HG03521 (cell line): ENCODE data around the gene RPGRIP1.
"Not testable (repeated sequence)": the region's sequence is repeated elsewhere in the genome, so short reads cannot be mapped to it uniquely, and the experiment has no call there.

Source experiments
- ATAC-seq: cut with Tn5 transposase; IDR thresholded peaks from one replicate; pipeline ENCODE4 v1.9.1; 2021; ENCODE audit warnings: mild to moderate bottlenecking, moderate library complexity; ENCODE audit not compliant: unreplicated experiment

The RPGRIP1 gene

DNA sequence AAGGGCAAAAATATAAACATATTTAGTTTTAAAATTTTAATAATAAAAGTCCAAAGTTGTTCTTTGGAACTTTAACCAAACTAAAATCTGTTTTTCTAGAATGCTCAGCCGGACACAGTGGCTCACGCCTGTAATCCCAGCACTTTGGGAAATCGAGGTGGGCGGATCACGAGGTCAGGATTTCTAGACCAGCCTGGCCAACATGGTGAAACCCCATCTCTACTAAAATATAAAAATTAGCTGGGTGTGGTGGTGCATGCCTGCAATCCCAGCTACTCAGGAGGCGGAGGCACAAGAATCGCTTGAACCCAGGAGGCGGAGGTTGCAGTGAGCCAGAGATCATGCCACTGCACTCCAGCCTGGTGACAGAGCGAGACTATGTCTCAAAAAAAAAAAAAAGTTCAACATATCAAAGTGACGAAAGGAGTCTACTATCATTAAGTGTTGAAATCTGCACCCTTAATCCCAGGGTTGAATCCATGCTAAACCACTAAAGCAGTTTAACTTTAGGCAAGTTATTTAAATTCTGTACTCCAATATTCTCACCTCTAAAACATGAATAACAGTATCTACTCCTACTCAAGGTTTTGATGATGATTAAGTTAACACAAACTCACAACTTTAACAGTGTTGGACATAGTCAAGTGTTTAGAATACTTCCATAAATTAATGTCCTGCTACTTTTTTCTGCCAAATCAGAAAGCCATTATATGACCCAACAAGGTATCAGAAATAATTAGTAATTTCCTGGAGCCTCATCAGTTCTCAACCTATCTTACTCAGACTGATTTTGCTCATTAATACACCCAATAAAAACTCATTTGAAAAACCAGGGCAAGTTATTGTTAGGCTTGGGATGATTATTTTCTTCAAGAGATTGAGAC lies 21.6 kb upstream of the RPGRIP1 start:
- no peak for ATAC-seq

DNA sequence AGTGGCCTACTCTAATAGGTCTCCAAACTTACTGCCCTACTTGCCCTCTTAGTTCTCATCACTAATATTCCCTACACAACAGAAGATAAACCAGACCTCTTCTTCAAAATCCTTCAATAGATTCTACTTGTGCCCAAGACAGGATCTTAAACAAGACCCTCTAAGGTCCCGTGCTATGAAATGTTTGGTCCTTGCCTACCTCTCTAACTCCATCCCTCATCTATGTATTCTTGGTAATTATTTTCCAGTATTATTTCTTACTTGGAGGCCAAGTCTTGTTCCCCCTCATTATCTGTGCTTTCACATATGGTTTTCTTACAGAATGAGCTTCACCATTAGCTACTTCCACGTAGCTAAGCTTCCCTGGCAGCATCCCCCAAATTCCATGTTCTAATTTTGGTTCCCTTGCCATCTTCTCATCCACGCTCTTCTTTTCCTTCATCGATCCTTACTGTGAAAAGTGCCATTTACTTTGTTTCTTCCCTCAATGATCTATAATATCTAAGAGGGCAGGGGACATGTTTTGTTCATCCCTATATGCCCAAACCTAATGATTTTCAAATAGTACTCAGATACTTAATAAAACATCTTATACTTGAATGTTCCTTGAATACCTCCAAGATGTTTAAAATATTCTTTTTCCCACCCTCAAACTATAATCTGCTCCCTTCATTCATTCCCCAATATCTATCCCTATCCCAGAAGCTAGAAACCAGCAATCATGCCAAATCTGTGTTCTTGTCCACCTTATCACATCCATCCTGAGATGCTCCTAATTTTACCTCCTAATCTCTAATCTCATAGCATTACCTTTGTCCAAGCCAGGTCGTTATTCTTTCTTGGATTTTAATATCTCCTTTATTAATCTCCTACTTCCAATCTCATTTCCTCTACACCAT lies 20.7 kb upstream of the RPGRIP1 start:
- no peak for ATAC-seq

DNA sequence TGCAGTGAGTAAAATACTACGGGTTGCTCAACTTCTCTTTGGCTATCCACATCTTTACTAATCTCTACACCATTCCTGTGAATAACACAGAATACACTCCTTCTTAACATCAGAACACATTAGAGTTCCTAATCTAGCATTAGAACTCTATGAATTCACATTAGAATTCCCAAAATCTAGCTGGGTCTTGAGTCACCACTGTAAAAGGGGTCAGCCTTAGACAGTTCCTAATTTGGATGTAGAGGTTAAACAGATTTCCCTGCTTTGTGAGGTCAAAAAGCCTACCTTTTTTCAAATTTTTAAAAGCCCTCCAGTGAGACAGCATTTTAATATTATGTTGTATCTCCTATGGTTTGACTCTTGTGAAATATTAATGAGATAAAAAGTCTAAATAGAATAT lies 18.1 kb upstream of the RPGRIP1 start:
- ATAC-seq, result no peak

DNA sequence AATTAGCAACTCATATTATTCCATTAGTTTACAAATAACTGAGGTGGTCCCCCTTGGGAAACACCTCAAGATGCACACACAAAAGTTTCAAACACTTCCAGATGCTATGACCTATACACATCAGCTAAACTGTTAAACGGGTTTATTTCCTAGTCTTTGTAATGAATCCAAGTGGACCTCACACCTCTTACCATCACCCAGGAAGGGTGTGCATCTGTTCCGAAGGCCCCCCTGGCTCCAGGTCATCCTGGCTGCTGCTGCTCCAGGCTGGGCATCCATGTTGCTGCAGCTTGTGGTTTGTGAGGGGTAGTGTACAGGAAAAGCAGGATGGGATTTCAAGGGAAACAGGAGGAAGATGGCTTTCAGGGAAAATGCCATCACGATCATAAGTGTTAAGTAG lies 17.5 kb upstream of the RPGRIP1 start:
- ATAC-seq, result no peak

DNA sequence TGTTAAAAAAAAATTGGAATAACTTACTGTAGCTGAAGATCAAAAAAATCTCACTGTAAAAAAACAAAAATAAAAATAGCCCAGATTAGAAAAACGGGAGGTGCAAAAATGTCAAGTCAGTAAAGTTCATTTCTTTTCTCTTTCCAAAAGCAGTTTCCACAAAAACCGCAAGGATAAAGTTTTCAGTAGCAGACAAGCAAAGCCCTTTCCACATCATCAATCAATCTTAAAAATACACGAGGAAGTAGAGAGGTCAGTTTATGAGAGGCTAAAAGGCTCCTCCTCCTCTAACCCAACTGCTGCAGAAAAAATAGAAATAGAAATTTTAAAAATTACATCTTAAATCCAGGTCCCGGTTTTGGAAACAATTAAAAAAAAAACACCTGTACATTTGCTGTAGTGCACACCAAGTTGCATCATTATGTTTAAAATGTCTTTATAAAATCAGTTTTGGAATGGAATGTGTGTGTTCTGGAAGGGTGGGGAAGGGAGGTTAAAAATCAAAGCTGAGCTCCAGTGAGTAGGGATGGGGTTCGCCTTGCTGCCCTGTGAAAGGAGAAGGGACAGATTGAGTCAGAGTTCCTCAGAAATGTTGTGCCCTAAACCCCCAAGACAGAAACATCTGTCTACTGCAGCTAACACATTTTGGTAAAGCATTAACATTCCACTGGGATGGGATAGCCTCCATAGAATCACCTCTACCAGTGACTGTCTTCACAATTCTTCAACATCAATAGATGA lies 16.4 kb upstream of the RPGRIP1 start:
- no peak for ATAC-seq

DNA sequence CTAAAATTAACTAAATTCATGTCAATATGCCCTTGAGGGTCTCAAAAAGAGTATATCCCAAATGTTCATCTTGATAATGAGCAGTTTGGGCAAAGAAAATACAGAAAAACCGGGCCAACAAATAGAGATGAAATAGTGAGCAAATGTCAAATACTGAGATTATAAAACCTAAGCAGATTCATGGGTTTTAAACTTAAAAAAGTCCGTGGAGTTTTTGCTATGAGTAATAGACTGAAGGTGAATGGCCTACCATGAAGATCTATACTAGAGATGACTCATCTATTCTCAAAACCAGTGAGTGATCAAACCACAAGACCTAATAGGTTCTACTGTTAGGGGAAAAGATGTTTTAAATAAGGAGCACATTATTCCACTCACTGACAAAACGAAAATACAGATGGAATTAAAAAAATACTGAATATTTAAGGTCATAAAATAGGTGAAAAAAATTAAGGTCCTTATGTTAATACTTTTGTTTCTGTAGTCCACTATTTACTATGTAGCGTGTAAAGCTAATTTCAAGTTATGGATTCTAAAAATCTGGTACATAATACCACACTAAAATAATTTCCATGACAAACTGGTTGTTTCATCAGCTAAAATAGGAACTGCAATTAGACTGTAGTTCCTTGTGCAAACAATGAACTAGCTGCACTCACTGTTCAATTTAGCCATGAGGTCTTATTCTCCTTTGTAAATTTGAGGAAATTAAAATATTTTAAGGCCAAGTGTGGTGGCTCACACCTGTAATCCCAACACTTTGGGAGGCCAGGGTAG lies 15.7 kb upstream of the RPGRIP1 start:
- ATAC-seq, result peak; percentile 62

DNA sequence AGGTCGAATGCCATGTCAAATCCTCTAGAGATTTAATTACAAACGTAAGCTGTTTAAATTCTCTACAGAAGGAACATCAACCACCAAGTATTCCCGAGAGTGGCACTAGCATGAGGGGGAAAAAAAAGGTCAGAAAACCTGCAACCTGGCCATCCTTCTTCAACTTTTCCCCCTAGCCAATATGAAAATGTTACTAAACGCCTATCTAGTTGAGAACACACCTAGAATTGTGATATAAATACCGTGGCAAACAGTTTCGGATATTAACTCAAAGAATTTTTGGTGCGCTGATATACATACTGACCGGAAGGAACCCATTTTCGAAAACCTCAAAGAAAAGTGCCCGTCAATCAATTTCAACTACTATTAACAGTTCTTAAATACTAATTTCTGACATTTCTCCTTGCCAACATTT lies 12.4 kb upstream of the RPGRIP1 start:
- ATAC-seq, result no peak

DNA sequence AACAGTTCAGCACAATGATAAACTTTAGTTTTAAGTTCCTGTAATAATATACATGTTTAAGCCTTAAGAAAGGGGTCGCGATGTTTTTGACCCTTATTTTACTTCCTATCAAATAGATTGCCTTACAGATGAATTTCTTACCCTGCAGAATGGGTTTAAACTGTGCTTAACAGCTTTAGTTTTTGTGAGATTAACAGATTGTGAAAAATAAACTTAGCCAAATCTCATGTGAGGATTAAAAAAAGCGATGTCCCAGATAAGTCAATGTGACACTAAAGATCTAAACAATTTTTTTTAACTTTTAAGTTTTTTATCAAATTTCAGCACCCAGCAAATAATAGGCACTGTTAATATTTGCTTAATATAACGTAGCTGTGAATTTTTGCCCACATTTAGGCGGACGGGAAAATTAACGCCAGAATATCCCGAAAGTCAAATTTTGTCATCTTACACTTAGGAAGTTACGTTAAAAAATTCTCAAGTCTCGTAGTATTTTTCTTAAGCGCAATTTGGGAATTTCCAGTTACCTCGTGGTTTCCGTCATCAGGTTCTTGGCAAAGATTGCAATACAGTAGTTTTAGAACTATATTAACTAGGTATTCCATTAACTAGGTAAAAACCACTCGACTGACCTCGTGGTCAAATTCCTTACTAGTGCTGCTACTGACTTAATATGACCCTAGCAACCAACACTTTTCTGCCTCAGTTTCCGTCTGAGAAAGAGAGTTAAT lies 11.8 kb upstream of the RPGRIP1 start:
- no peak for ATAC-seq

DNA sequence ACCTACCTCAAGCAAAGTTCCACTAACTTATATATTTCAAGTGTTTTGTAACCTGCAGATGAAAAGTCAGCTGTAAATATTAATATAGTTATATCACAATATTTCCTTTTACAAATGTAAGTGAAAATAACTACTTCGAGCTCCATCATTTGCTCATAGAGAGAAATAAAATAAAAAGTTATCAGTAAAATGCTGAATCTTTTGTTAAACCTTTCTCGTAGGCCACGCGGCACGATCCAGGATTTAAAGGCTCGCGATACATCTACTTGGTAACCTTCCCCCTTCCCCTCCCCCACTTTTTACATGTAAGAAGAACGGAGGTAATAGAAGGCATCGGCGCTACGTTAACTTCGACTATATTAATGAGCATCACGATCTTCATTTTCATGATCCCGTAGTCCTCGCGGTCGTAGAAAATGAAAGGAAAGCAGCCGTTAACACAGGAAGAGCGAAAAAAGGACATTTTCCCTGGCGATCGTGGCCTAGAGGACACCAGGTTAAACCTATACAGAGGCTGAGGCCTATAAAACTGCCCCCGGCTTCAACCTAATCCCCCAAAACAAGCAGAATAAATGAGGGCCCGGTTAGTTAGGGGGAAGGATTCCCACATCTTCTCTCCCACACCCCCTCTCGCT lies 11.1 kb upstream of the RPGRIP1 start:
- ATAC-seq, result no peak

DNA sequence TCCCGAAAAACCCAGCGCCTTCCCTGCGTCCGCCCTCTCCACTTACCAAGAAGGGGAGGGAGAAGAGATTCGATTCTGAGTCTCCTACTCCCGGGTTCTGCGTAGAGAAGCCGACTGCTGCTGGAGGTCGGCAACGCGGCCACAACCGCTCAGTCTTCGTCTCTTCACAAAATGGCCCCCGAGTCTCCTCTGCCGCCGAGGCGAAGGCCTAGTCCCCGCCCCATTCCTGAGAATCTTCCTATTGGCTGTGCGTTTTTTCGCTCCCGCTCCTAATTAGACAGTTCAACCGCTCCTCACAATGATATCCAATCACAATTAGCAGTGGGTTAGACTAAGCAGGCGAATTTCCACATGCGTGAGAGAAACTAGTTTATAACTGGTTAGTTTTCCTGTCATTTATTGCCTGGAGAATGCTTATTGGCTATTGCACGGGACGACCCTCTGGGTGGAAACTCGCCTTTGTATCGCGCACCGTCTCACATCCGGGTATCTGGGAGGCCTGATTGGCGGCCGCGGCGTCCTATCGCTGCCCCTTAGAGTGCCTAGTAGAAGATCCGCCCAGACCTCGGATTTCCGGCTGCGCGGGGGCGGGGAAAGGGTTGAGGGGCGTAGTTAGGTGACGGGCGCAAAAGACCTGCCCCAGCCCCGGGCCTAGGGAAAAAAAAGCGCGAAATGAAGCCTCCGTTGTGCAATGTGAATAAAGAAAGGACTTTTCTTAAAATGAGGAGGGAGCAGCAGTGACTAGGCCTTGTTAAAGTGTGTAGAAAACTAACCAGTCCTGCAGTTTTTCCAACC lies 10.4 kb upstream of the RPGRIP1 start, which contains the start of gene HNRNPC:
Gene HNRNPC, minus strand, starts transcription at position 191 of the 795 bp plus-strand sequence. CDS start 35,249 bp downstream, outside the sequence.
- peak; percentile 93 for ATAC-seq

DNA sequence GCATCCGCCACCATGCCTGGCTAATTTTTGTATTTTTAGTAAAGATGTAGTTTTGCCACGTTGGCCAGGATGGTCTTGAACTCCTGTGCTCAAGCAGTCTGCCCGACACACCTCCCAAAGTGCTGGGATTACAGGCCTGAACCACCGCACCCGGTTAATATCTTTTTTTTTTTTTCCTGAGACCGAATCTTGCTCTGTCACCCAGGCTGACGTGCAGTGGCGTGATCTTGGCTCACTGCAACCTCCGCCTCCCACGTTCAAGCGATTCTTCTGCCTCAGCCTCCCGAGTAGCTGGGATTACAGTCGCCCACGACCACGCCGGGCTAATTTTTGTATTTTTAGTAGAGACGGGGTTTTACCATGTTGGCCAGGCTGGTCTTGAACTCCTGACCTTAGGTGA lies 7.2 kb upstream of the RPGRIP1 start:
- ATAC-seq, result not testable (repeated sequence)

DNA sequence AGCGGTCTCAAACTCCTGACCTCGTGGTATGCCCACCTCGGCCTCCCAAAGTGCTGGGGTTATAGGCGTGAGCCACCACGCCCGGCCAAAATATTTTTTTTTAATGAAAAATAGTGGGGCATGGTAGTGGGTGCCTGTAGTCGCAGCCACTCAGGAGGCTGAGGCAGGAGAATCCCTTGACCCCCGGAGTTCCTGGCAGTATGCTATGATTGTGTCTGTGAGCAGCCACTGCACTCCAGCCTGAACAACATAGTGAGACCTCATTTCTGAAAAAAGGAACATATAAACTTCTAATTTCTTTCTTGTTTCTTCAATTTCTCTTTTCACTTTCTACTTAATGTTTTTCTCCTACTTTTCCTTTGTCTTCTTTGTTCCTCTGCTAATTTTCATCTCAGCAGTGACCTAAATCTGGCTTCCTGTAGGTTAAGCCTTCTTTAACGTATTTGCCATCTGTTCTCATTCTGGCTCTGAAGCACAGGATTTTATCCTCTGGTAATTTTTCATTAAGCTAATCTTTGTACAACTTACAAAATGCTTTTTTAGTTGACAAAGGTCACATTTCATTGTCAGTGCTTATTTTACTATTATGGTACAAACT lies 4.5 kb upstream of the RPGRIP1 start:
- ATAC-seq, result no peak

DNA sequence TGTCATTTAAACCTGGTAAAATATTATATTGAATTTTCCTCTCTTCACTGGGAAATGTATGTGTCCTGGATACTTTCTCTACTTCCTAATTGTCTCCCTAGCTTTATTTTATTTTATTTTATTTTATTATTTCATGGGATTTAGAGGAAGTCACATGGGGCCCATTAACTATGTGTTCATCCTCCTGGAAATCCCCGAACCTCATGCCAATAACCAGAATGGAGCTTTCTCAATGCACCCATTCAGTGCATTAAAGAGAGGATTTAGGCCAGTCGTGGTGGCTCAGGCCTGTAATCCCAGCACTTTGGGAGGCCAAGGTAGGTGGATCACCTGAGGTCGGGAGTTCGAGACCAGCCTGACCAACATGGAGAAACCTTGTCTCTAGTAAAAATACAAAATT lies 1.3 kb upstream of the RPGRIP1 start:
- no peak for ATAC-seq

DNA sequence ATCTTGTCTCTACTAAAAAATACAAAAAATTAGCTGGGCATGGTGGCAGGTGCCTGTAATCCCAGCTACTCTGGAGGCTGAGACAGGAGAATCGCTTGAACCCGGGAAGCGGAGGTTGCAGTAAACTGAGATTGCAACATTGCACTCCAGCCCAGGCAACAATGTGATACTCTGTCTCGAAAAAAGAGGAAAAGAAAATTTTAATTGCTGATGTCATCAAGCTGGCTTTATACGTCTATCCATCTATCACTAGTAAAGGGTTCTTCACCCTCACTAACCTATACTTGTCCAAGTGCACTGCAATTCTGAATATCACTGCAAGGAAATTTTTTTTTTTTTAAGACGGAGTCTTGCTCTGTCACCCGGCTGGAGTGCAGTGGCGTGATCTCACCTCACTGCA lies 2.0 kb downstream of the RPGRIP1 start:
- not testable (repeated sequence) for ATAC-seq

DNA sequence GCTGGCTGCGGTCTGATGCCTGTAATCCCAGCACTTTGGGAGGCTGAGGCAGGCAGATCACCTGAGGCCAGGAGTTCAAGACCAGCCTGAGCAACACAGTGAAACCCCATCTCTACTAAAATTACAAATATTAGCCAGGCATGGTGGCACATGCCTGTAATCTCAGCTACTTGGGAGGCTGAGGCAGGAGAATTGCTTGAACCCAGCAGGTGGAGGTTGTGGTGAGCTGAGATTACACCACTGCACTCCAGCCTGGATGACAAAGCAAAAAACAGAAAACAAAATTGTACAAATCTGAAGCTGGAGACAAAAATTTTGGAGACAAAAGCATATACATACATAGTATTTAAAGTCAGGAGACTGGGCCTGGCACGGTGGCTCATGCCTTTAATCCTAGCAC lies 6.6 kb downstream of the RPGRIP1 start:
- not testable (repeated sequence) for ATAC-seq

DNA sequence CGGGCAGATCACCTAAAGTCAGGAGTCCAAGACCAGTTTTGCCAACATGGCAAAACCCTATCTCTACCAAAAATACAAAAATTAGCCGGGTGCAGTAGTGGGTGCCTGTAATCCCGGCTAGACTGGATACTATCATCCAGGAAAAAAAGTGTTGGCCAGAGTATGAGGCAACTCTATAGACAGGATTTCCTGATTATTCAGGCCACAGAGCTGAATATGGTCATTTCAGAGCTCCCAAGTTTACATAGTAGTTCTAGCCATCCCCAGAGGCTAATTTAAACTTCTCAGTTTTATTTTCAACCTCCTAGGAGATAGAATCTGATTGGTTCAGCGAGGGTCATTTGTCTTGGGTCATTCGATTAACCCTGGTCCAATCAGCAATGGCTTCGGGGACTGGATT lies 7.3 kb downstream of the RPGRIP1 start:
- no peak for ATAC-seq

DNA sequence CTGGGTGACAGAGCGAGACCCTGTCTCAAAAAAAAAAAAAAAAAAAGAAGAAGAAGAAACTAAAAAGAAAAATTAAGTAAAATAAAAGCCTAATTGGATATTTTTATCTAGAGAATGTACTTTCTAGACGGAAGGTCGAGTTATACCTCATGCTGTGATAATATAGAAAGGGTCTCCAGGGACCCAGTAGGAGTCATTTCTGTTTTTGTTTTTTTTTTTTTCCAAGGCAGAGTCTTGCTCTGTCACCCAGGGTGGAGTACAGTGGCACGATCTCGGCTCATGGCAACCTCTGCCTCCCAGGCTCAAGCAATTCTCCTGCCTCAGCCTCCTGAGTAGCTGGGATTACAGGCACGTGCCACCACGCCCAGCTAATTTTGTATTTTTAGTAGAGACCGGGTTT lies 14.1 kb downstream of the RPGRIP1 start:
- not testable (repeated sequence) for ATAC-seq

DNA sequence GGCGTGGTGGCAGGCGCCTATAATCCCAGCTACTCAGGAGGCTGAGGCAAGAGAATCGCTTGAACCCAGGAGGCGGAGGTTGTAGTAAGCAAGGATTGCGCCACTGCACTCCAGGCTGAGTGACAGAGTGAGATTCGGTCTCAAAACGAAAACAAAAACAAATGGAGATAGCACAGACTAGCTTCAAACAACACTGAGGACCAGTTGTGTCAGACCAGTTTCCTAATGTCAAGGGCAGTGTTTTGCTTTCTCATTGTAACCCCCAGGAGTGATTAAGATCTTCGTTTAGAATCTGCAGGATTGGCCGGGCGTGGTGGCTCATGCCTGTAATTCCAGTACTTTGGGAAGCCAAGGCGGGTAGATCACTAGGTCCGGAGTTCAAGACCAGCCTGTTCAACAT lies 18.5 kb downstream of the RPGRIP1 start:
- no peak for ATAC-seq
